GM10266 (cell line): ENCODE measurements around the gene GM2A.

ENCODE experiments used
- DNase-seq: peaks from one replicate; pipeline ENCODE4 v3.0.0; 2012; ENCODE audit errors: extremely low spot score
- CTCF ChIP-seq: IDR thresholded peaks from 2 replicates; pipeline ENCODE4 v1.5.1; 2012; ENCODE audit warnings: mild to moderate bottlenecking, low read depth; ENCODE audit not compliant: control insufficient read depth, insufficient read depth; ENCODE audit errors: missing control alignments

The GM2A gene

GRCh38 chr5:151278845-151279244 is 25.9 kb downstream of the GM2A start:
- no peak for DNase-seq
- no peak for TF ChIP-seq CTCF

- TF ChIP-seq CTCF = no peak
These were observed 27.5 kb downstream of the GM2A start for GRCh38 chr5:151280443-151280842.

GRCh38 chr5:151281001-151281639 is 28.1 kb downstream of the GM2A start:
- DNase-seq = no peak

More at GRCh38 chr5:151280443-151280842, 27.5 kb downstream of the GM2A start:
- no peak for DNase-seq

GRCh38 chr5:151283120-151283825 is 30.3 kb downstream of the GM2A start:
- TF ChIP-seq CTCF = no peak
- DNase-seq = no peak

More at GRCh38 chr5:151281001-151281639, 28.1 kb downstream of the GM2A start:
- no peak for TF ChIP-seq CTCF

- TF ChIP-seq CTCF = peak; percentile 44
- no peak for DNase-seq
These were observed 31.5 kb downstream of the GM2A start for GRCh38 chr5:151284392-151284967.

- DNase-seq = no peak
- TF ChIP-seq CTCF = no peak
These were observed 32.7 kb downstream of the GM2A start for GRCh38 chr5:151285683-151286082.

- no peak for TF ChIP-seq CTCF
These were observed 33.3 kb downstream of the GM2A start for GRCh38 chr5:151286246-151286645.

More at GRCh38 chr5:151286246-151286645, 33.3 kb downstream of the GM2A start:
- no peak for DNase-seq
